Neuronal stem cell (in vitro differentiated cells): ENCODE data around the gene SHISAL1.

Experiments
- DNase-seq: peaks from one replicate; pipeline ENCODE4 v3.0.0-alpha.2; 2013; ENCODE audit warnings: low spot score
- H2AFZ ChIP-seq: one replicate; pipeline ENCODE4 v1.6.1; 2013; ENCODE audit warnings: mild to moderate bottlenecking, low read length, inconsistent platforms
- H2AK5ac ChIP-seq: 2 replicates; pipeline ENCODE4 v1.6.1; 2013; ENCODE audit warnings: low read depth, mild to moderate bottlenecking, inconsistent platforms, low read length, moderate library complexity, mixed read lengths
- H2BK120ac ChIP-seq: 2 replicates; pipeline ENCODE4 v1.6.1; 2013; ENCODE audit warnings: low read depth, mild to moderate bottlenecking, inconsistent platforms, low read length, moderate library complexity, mixed read lengths
- H2BK12ac ChIP-seq: one replicate; pipeline ENCODE4 v1.6.1; 2013; ENCODE audit warnings: low read length, inconsistent platforms
- H2BK15ac ChIP-seq: 2 replicates; pipeline ENCODE4 v1.6.1; 2013; ENCODE audit warnings: mild to moderate bottlenecking, low read length, inconsistent platforms, mixed read lengths
- H2BK5ac ChIP-seq: one replicate; pipeline ENCODE4 v1.6.1; 2013; ENCODE audit warnings: inconsistent platforms, mild to moderate bottlenecking, low read length, moderate library complexity
- H3K14ac ChIP-seq: one replicate; pipeline ENCODE4 v1.6.1; 2013; ENCODE audit warnings: low read length, inconsistent platforms
- H3K18ac ChIP-seq: 2 replicates; pipeline ENCODE4 v1.6.1; 2013; ENCODE audit warnings: low read length, inconsistent platforms
- H3K23ac ChIP-seq: 2 replicates; pipeline ENCODE4 v1.6.1; 2013; ENCODE audit warnings: low read depth, mild to moderate bottlenecking, mixed read lengths, low read length, inconsistent platforms; ENCODE audit not compliant: poor library complexity
- H3K27ac ChIP-seq: replicated peaks from 3 replicates; pipeline ENCODE4 v1.5.1; 2013; ENCODE audit warnings: low read length, inconsistent platforms
- H3K27me3 ChIP-seq, 3 experiments: 2 replicates each; pipeline ENCODE4 v1.6.1; 2013; ENCODE audit warnings: low read length in 3 of 3, mild to moderate bottlenecking in 2 of 3, inconsistent platforms in 1 of 3, low read depth in 1 of 3, mixed read lengths in 1 of 3, moderate library complexity in 1 of 3; ENCODE audit not compliant: control insufficient read depth in 3 of 3, insufficient read depth in 3 of 3
- H3K36me3 ChIP-seq, 2 donors: replicated peaks in 1 of 2; 2 replicates each; pipeline ENCODE4 v1.6.1; 2013; ENCODE audit warnings: low read length in 2 of 2; ENCODE audit not compliant: control insufficient read depth in 2 of 2, insufficient read depth in 2 of 2
- H3K4ac ChIP-seq: 2 replicates; pipeline ENCODE4 v1.6.1; 2013; ENCODE audit warnings: inconsistent platforms, mild to moderate bottlenecking, low read length, moderate library complexity
- H3K4me1 ChIP-seq, 2 donors: 1 replicate in 1 of 2; 2 replicates in 1 of 2; pipeline ENCODE4 v1.6.1; 2013; ENCODE audit warnings: low read length in 2 of 2, low read depth in 1 of 2; ENCODE audit not compliant: control insufficient read depth in 2 of 2, insufficient read depth in 1 of 2
- H3K4me2 ChIP-seq: one replicate; pipeline ENCODE4 v1.6.1; 2013; ENCODE audit warnings: mild to moderate bottlenecking, low read length, inconsistent platforms; ENCODE audit not compliant: insufficient read depth, poor library complexity, severe bottlenecking
- H3K4me3 ChIP-seq, 2 donors: 2 replicates each; pipeline ENCODE4 v1.5.1; 2013; ENCODE audit warnings: low read length in 2 of 2, mild to moderate bottlenecking in 2 of 2, inconsistent platforms in 1 of 2, moderate library complexity in 1 of 2
- H3K79me1 ChIP-seq: one replicate; pipeline ENCODE4 v1.6.1; 2013; ENCODE audit warnings: low read depth, mild to moderate bottlenecking, inconsistent platforms, low read length, moderate library complexity
- H3K9ac ChIP-seq: one replicate; pipeline ENCODE4 v1.6.1; 2013; ENCODE audit warnings: mild to moderate bottlenecking, low read depth, low read length, inconsistent platforms; ENCODE audit not compliant: poor library complexity
- H3K9me3 ChIP-seq, 2 donors: replicated peaks in 1 of 2; 2 replicates each; pipeline versions ENCODE3 to v1.6.1; 2013; ENCODE audit warnings: low read length in 2 of 2, mild to moderate bottlenecking in 2 of 2, inconsistent platforms in 1 of 2, low read depth in 1 of 2, mixed read lengths in 1 of 2, moderate library complexity in 1 of 2; ENCODE audit not compliant: control insufficient read depth in 2 of 2, insufficient read depth in 1 of 2
- H4K8ac ChIP-seq: one replicate; pipeline ENCODE4 v1.6.1; 2013; ENCODE audit warnings: low read depth, mild to moderate bottlenecking, inconsistent platforms, low read length, moderate library complexity
- H4K91ac ChIP-seq: one replicate; pipeline ENCODE4 v1.6.1; 2013; ENCODE audit warnings: low read length, low read depth, mild to moderate bottlenecking, inconsistent platforms; ENCODE audit not compliant: poor library complexity
- WGBS, 2 donors: extraction: QIAGEN DNeasy Blood & Tissue Kit; methylation state at CpG; one replicate each; pipeline ENCODE4 v1.1.7; 2013; ENCODE audit warnings: missing lambda C conversion rate in 2 of 2, mixed read lengths in 1 of 2; ENCODE audit not compliant: insufficient read length in 2 of 2, insufficient replicate concordance in 1 of 2; ENCODE audit errors: extremely low coverage in 2 of 2; 5-methylcytosine and 5-hydroxymethylcytosine counted together

The SHISAL1 gene

DNA sequence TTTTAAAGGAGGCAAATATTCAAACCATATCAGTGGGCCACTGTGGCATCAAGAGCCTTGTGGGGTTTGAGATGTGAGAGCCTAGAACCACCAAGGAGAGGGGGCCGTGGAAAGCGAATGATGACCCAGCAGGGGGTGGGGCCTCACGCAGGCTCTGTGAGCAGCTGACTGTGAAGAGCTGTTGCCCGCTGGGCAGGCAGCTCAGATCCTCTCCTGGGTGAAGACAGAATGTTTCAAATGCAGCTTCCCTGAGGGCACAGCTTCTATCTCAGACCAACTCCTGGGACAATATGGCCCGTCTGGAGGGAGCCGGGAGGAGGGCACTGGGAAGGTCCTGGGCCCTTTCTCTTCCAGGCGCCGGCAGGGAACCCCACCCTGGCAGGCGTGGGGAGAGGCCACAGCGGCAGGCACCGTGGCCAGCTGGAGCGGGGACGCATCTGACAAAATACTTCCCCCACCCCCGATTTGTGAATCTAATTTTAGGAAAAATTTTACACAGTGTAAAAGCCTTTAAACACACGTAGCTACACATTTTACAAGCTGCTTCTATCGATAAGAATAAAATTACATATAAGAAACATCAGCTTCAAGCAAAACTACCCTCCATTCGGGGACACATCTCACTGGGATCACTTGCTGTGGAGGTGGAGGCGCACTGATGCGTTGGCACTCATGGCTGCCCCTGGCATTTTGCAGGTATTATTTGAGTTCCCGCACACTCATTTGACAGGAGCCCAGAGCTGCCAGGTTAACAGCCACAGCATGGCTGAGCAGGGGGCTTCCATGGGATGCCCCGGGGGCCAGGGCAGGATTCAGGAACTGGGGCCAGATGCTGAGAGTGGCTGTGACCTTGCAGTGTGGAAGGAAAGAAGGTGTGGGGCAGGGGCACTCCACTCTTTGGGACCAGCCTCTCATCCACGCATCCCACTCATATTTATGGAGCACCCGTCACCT lies 91.7 kb downstream of the SHISAL1 start:
- Histone ChIP-seq H3K27me3 (no peaks in the 10 kb centered on the region), H3K4ac (no peak overlapping the region), H2BK120ac (no peak overlapping the region), H3K4me1 (no peaks in the 10 kb centered on the region), H2AFZ (no peak overlapping the region), H3K18ac (peak overlapping the region; percentile 42), H3K79me1 (no peaks in the 10 kb centered on the region), H2AK5ac (peak overlapping the region; percentile 51), H3K9ac (peak overlapping the region; percentile 27), H3K27ac (no peak overlapping the region), H3K23ac (no peak overlapping the region), H4K91ac (no peak overlapping the region), H2BK15ac (no peak overlapping the region), H3K4me3 (no peak overlapping the region), H3K4me2 (no peak overlapping the region), H2BK12ac (no peak overlapping the region), H4K8ac (no peak overlapping the region), H3K14ac (no peak overlapping the region), H3K36me3 (no peaks in the 10 kb centered on the region), H3K9me3 (no peaks in the 10 kb centered on the region), H2BK5ac (no peak overlapping the region)
- no peak for DNase-seq
- no CpG with 5 or more reads among the region's 23 CpGs for WGBS, 2 donors

DNA sequence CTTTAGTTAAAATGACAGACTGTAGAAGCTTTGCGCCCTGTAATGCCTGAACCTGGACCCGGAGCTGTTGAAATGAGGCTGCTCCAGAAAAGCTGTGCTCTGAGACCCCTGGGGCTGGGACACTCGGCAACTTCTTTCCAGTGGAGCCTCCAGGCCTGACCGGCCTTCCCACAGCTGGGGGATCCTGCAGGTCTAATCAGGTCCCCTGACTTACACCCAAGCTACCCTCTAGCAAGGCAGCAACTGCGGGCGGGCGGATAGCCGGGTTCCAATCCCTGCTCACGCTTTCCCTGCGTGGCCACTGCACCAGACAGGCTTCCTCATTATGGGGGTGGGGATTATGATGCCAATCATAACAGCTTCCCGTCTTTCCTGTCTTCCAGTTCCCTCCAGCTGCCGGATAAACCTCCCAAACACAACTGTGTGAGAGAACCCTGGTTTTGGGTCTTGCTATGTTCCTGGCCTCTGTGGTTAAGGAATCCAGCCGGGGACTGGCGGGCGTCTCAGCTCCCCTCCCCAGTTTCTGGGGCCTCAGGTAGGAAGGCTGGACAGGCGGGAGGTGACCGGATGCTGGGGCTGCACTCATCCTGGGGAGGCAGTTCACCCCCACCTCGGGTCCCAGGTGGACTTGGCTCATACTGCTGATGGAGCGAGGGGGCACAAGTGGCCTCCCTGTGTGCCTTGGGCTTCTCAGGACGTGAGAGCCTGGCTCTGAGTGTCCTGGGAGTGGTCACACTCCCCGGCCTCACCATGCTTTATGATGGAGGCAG lies 93.5 kb downstream of the SHISAL1 start:
- Histone ChIP-seq H2BK120ac (no peak overlapping the region), H3K27ac (no peak overlapping the region), H2BK15ac (no peak overlapping the region), H3K14ac (no peak overlapping the region), H3K36me3 (no peaks in the 10 kb centered on the region), H3K4me1 (no peaks in the 10 kb centered on the region), H2AK5ac (no peak overlapping the region), H3K79me1 (no peaks in the 10 kb centered on the region), H3K18ac (peak overlapping the region; percentile 74), H2AFZ (no peak overlapping the region), H3K27me3 (no peaks in the 10 kb centered on the region), H3K23ac (no peak overlapping the region), H4K91ac (no peak overlapping the region), H3K9me3 (no peaks in the 10 kb centered on the region), H3K4ac (no peak overlapping the region), H3K9ac (no peak overlapping the region), H3K4me3 (no peak overlapping the region), H4K8ac (no peak overlapping the region), H2BK12ac (no peak overlapping the region), H2BK5ac (no peak overlapping the region), H3K4me2 (no peak overlapping the region)
- no peak for DNase-seq
- WGBS, 2 donors = no CpG with 5 or more reads among the region's 21 CpGs

- H3K18ac ChIP-seq = peak overlapping the region; percentile 29
- no peak overlapping the region for H3K4ac ChIP-seq
- no peak overlapping the region for H4K91ac ChIP-seq
- H3K4me3 ChIP-seq = no peak overlapping the region
- no peak overlapping the region for H2BK5ac ChIP-seq
- no peak overlapping the region for H2BK15ac ChIP-seq
- no peak overlapping the region for H4K8ac ChIP-seq
- no peak overlapping the region for H2AK5ac ChIP-seq
- no peak overlapping the region for H3K4me2 ChIP-seq
- no peak overlapping the region for H2BK120ac ChIP-seq
- H2AFZ ChIP-seq = no peak overlapping the region
- no peak overlapping the region for H2BK12ac ChIP-seq
- no peak overlapping the region for H3K14ac ChIP-seq
- no CpG with 5 or more reads among the region's 6 CpGs for WGBS, 2 donors
- no peaks in the 10 kb centered on the region for H3K79me1 ChIP-seq
- H3K9ac ChIP-seq = no peak overlapping the region
- no peaks in the 10 kb centered on the region for H3K4me1 ChIP-seq
- H3K36me3 ChIP-seq = no peaks in the 10 kb centered on the region
- no peaks in the 10 kb centered on the region for H3K27me3 ChIP-seq
- H3K27ac ChIP-seq = no peak overlapping the region
- DNase-seq = no peak
- peaks cover 0 to 4% of the 10 kb centered on the region in 2 donors for H3K9me3 ChIP-seq
- H3K23ac ChIP-seq = no peak overlapping the region
Observed at GRCh38 chr22:44218071-44218470, 94.7 kb downstream of the SHISAL1 start.

DNA sequence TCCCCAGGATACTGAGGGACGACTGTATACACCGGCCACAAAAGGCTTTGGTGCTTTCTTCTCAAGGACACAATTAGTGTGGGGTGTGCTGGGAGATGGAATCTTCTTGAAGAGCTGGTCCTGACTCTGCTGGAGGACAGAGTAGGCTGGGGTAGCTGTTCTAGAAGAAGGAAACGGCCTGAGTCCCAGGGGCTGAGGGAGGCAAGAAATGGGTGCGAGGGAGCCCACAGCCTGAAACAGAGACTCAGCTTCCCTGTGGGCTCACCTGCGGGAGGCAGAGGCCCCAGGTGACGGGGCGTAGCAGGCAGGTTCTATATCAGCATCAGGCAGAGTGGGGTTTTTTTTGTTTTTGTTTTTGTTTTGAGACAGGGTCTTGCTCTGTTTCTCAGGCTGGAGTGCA lies 95.4 kb downstream of the SHISAL1 start:
- Histone ChIP-seq H2BK5ac (no peak overlapping the region), H3K23ac (no peak overlapping the region), H3K36me3 (no peaks in the 10 kb centered on the region), H3K4me2 (no peak overlapping the region), H2AFZ (no peak overlapping the region), H3K27me3 (no peaks in the 10 kb centered on the region), H3K4me1 (no peaks in the 10 kb centered on the region), H4K8ac (no peak overlapping the region), H3K14ac (no peak overlapping the region), H3K4ac (no peak overlapping the region), H2BK120ac (no peak overlapping the region), H2BK12ac (no peak overlapping the region), H3K9me3 (peaks cover 0 to 4% of the 10 kb centered on the region in 2 donors), H2BK15ac (no peak overlapping the region), H3K9ac (no peak overlapping the region), H2AK5ac (peak overlapping the region; percentile 8), H3K18ac (no peak overlapping the region), H4K91ac (no peak overlapping the region), H3K79me1 (no peaks in the 10 kb centered on the region), H3K4me3 (no peak overlapping the region), H3K27ac (no peak overlapping the region)
- no CpG with 5 or more reads among the region's 7 CpGs for WGBS, 2 donors
- no peak for DNase-seq
